Liver (tissue), 9 donors: ENCODE results near the gene GART. TPM values are rescaled to one million over a fixed set of nuclear protein-coding genes. Genes with fewer than 3 reads are reported as not detected.

Experiments
- DNase-seq: peaks from one replicate; pipeline ENCODE4 v3.0.0-alpha.2; 2017; ENCODE audit warnings: low spot score
- H3K27ac ChIP-seq, 2 donors: one replicate each; pipeline ENCODE4 v1.7.0; 2013; ENCODE audit warnings: inconsistent platforms in 2 of 2, low read length in 2 of 2, control low read depth in 1 of 2, low read depth in 1 of 2, mild to moderate bottlenecking in 1 of 2
- H3K27me3 ChIP-seq, 4 donors: one replicate each; pipeline versions ENCODE4 v1.6.1 to v1.7.0; 2013; ENCODE audit warnings: low read length in 3 of 4, inconsistent platforms in 1 of 4, mild to moderate bottlenecking in 1 of 4, moderate library complexity in 1 of 4; ENCODE audit not compliant: control insufficient read depth in 4 of 4, insufficient read depth in 4 of 4
- H3K36me3 ChIP-seq, 4 donors: one replicate each; pipeline versions ENCODE4 v1.6.1 to v1.7.0; 2013; ENCODE audit warnings: low read length in 3 of 4, mild to moderate bottlenecking in 3 of 4, low read depth in 1 of 4, moderate library complexity in 1 of 4; ENCODE audit not compliant: control insufficient read depth in 4 of 4, insufficient read depth in 3 of 4
- H3K4me1 ChIP-seq, 4 donors: one replicate each; pipeline versions ENCODE4 v1.6.1 to v1.7.0; 2013; ENCODE audit warnings: low read length in 3 of 4, mild to moderate bottlenecking in 3 of 4, moderate library complexity in 1 of 4; ENCODE audit not compliant: control insufficient read depth in 4 of 4, insufficient read depth in 4 of 4
- H3K4me3 ChIP-seq, 3 donors: one replicate each; pipeline versions ENCODE4 v1.6.1 to v1.7.0; 2013; ENCODE audit warnings: low read length in 3 of 3, control low read depth in 1 of 3, low read depth in 1 of 3, mild to moderate bottlenecking in 1 of 3
- H3K9ac ChIP-seq, 2 donors: one replicate each; pipeline ENCODE4 v1.7.0; 2013; ENCODE audit warnings: low read length in 2 of 2, mild to moderate bottlenecking in 2 of 2, moderate library complexity in 2 of 2, control low read depth in 1 of 2, low read depth in 1 of 2
- H3K9me3 ChIP-seq, 4 donors: one replicate each; pipeline versions ENCODE4 v1.6.1 to v1.7.0; 2013; ENCODE audit warnings: low read length in 3 of 4; ENCODE audit not compliant: control insufficient read depth in 4 of 4
- EGR1 ChIP-seq, 2 donors: IDR thresholded peaks; 2 replicates each; pipeline ENCODE4 v1.6.1; 2016 to 2018; ENCODE audit warnings: antibody characterized with exemption in 2 of 2, low read depth in 2 of 2
- FOXA1 ChIP-seq: IDR thresholded peaks from 2 replicates; pipeline ENCODE4 v1.6.1; 2016; ENCODE audit warnings: antibody characterized with exemption
- FOXA2 ChIP-seq: IDR thresholded peaks from 2 replicates; pipeline ENCODE4 v1.6.1; 2016; ENCODE audit warnings: antibody characterized with exemption
- GABPA ChIP-seq, 2 donors: IDR thresholded peaks in 1 of 2; conservative IDR thresholded peaks in 1 of 2; 2 replicates each; pipeline ENCODE4 v1.6.1; 2016; ENCODE audit warnings: antibody characterized with exemption in 2 of 2, mild to moderate bottlenecking in 1 of 2, moderate library complexity in 1 of 2
- HNF4A ChIP-seq, 2 donors: conservative IDR thresholded peaks; 2 replicates each; pipeline ENCODE4 v1.6.1; 2016; ENCODE audit warnings: antibody characterized with exemption in 2 of 2, mild to moderate bottlenecking in 2 of 2
- HNF4G ChIP-seq: IDR thresholded peaks from 2 replicates; pipeline ENCODE4 v1.6.1; 2016; ENCODE audit warnings: antibody characterized with exemption
- JUND ChIP-seq, 2 donors: IDR thresholded peaks; 2 replicates each; pipeline ENCODE4 v1.6.1; 2016; ENCODE audit warnings: antibody characterized with exemption in 2 of 2
- RAD21 ChIP-seq, 2 donors: IDR thresholded peaks; 2 replicates each; pipeline ENCODE4 v1.6.1; 2016; ENCODE audit warnings: antibody characterized with exemption in 2 of 2, mild to moderate bottlenecking in 2 of 2
- RXRA ChIP-seq, 2 donors: IDR thresholded peaks; 2 replicates each; pipeline ENCODE4 v1.6.1; 2017 to 2018; ENCODE audit warnings: antibody characterized with exemption in 2 of 2, mild to moderate bottlenecking in 1 of 2
- SP1 ChIP-seq: IDR thresholded peaks from 2 replicates; pipeline ENCODE4 v1.6.1; 2018; ENCODE audit warnings: antibody characterized with exemption, mild to moderate bottlenecking
- TAF1 ChIP-seq: conservative IDR thresholded peaks from 2 replicates; pipeline ENCODE4 v1.6.1; 2016; ENCODE audit warnings: antibody characterized with exemption, mild to moderate bottlenecking
- WGBS: extraction: QIAGEN DNeasy Blood & Tissue Kit; methylation state at CpG from one replicate; pipeline ENCODE4 v1.1.7; 2013; 5-methylcytosine and 5-hydroxymethylcytosine counted together
- polyA plus RNA-seq, 2 donors: library from polyadenylated mRNA; stranded (reverse) in 1 of 2; unstranded in 1 of 2; fragments of 200-250 nt in 1 of 2; fragments of >200 nt in 1 of 2; fragmentation: Nextera tagmentation in 1 of 2; extraction: Ambion mirVana in 1 of 2; gene quantifications; one replicate each; pipeline versions ENCODE4 v1.2.1 to v1.2.3, GENCODE V29; 2013 to 2015
- total RNA-seq, 2 donors: library from RNA; depleted of rRNA; stranded (reverse); fragments of >200 nt; gene quantifications; one replicate each; pipeline ENCODE4 v1.2.3, GENCODE V29; 2014
- TF ChIP-seq, protein P1 (sequence below): fragments of 150-350 bp; IDR thresholded peaks from 2 replicates; pipeline ENCODE4 v1.5.1; 2017; ENCODE audit warnings: improper control_type of control experiment, low read depth, low read length; ENCODE audit not compliant: missing input control
- TF ChIP-seq, protein P2 (sequence below): IDR thresholded peaks from 2 replicates; pipeline ENCODE4 v1.6.1; 2016; ENCODE audit warnings: antibody characterized with exemption
- TF ChIP-seq, protein P3 (sequence below): IDR thresholded peaks from 2 replicates; pipeline ENCODE4 v1.6.1; 2016; ENCODE audit warnings: antibody characterized with exemption
- donor health status: healthy.
- donor health status: healthy.
- donor health status: healthy.
- donor health status: healthy.
- donor health status: healthy.

Gene GART
- total and polyA plus RNA-seq, 4 donors, result 15.7 to 76.8 (median 32.0) TPM

DNA sequence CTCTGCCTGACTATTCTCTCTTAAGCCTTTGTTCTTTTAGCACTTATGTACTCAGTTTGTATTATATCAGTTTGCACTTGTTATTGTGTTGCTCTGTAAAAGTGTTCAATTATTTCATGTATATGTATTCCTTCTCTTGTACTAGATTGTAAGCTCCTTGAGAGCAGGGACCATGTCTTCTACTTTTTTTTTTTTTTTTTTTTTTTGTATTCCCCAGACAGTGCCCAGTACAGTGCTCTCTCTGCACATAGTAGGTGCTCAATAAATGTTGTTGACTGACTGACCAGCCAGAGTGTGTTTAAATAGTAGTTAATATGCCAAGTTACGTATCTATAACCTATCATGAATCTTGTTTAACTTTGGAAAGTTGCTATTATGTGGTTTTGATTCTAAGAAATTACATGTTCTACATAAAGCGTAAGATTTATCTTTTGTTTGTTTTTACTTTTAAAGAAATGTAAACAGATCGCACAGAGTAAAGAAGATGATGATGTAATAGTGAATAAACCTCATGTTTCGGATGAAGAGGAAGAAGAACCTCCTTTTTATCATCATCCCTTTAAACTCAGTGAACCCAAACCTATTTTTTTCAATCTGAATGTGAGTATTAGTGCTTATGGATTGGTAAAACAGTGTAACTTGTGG is 17.0 kb upstream of the GART start:
- Histone ChIP-seq H3K9me3 (no peaks in the 10 kb centered on the region), H3K27ac (no peak overlapping the region), H3K4me1 (peaks cover 0 to 4% (median 0%) of the 10 kb centered on the region in 4 donors), H3K4me3 (no peak overlapping the region), H3K9ac (no peak overlapping the region), H3K36me3 (peaks cover 14 to 65% (median 56%) of the 10 kb centered on the region in 4 donors), H3K27me3 (no peaks in the 10 kb centered on the region)
- TF ChIP-seq RXRA (IDR thresholded peaks at IDR 0.05), result no peak
- TF ChIP-seq, protein P1, sequence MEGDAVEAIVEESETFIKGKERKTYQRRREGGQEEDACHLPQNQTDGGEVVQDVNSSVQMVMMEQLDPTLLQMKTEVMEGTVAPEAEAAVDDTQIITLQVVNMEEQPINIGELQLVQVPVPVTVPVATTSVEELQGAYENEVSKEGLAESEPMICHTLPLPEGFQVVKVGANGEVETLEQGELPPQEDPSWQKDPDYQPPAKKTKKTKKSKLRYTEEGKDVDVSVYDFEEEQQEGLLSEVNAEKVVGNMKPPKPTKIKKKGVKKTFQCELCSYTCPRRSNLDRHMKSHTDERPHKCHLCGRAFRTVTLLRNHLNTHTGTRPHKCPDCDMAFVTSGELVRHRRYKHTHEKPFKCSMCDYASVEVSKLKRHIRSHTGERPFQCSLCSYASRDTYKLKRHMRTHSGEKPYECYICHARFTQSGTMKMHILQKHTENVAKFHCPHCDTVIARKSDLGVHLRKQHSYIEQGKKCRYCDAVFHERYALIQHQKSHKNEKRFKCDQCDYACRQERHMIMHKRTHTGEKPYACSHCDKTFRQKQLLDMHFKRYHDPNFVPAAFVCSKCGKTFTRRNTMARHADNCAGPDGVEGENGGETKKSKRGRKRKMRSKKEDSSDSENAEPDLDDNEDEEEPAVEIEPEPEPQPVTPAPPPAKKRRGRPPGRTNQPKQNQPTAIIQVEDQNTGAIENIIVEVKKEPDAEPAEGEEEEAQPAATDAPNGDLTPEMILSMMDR, result no peak
- no peak for TF ChIP-seq FOXA1
- TF ChIP-seq EGR1 (IDR thresholded peaks at IDR 0.05; ENCODE audit: low read depth in 2 of 2), result no peak
- no peak for TF ChIP-seq TAF1
- TF ChIP-seq FOXA2, result no peak
- no peak for TF ChIP-seq RAD21 (IDR thresholded peaks at IDR 0.05)
- TF ChIP-seq, protein P2, sequence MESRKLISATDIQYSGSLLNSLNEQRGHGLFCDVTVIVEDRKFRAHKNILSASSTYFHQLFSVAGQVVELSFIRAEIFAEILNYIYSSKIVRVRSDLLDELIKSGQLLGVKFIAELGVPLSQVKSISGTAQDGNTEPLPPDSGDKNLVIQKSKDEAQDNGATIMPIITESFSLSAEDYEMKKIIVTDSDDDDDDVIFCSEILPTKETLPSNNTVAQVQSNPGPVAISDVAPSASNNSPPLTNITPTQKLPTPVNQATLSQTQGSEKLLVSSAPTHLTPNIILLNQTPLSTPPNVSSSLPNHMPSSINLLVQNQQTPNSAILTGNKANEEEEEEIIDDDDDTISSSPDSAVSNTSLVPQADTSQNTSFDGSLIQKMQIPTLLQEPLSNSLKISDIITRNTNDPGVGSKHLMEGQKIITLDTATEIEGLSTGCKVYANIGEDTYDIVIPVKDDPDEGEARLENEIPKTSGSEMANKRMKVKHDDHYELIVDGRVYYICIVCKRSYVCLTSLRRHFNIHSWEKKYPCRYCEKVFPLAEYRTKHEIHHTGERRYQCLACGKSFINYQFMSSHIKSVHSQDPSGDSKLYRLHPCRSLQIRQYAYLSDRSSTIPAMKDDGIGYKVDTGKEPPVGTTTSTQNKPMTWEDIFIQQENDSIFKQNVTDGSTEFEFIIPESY, result no peak
- TF ChIP-seq, protein P3, sequence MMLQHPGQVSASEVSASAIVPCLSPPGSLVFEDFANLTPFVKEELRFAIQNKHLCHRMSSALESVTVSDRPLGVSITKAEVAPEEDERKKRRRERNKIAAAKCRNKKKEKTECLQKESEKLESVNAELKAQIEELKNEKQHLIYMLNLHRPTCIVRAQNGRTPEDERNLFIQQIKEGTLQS, result no peak
- no peak for TF ChIP-seq HNF4A (conservative IDR thresholded peaks at IDR 0.05)
- TF ChIP-seq SP1, result no peak
- WGBS, result 70% methylated on average over 4 of the region's 4 CpGs
- DNase-seq, result no peak

DNA sequence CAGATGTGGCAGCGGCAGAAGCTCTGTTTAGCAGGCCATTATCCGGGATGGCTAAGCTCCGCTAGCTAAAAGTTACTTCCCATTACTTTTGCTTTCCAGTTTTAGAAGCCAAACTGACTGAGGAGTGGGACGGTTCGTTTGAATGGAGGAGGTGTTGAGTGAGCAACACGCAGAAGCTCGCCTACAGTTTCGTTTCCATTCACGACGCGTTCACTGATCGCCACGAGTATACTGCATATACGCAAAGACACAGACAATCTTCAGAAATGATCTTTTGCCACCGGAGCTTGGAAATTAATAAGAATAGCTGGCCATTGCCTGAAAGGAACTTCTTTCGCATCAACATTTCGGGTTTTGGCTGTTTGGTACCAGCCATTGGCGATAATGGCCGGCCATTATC is 15.5 kb upstream of the GART start:
- no peak for TF ChIP-seq JUND (IDR thresholded peaks at IDR 0.05)
- TF ChIP-seq FOXA2, result no peak
- TF ChIP-seq, protein P1, result no peak
- TF ChIP-seq GABPA (IDR thresholded peaks at IDR 0.05 in 1 of 2, conservative IDR thresholded peaks at IDR 0.05 in 1 of 2), result no peak
- no peak for TF ChIP-seq HNF4G
- no peak for TF ChIP-seq FOXA1
- Histone ChIP-seq H3K27me3 (no peaks in the 10 kb centered on the region), H3K9ac (no peak overlapping the region), H3K36me3 (peaks cover 21 to 77% (median 69%) of the 10 kb centered on the region in 4 donors), H3K27ac (no peak overlapping the region), H3K4me1 (peaks cover 0 to 3% (median 0%) of the 10 kb centered on the region in 4 donors), H3K9me3 (no peaks in the 10 kb centered on the region), H3K4me3 (no peak overlapping the region)
- WGBS, result 98% methylated on average over 19 of the region's 19 CpGs
- no peak for DNase-seq
